Erythroblast (primary cell): ENCODE results near the gene MAP1LC3B2.

ENCODE experiments used
- GATA1 ChIP-seq: IDR thresholded peaks from 2 replicates; pipeline ENCODE4 v1.6.1; 2011; ENCODE audit warnings: low read depth, mild to moderate bottlenecking, control low read depth, low read length, moderate library complexity
- POLR2A ChIP-seq: IDR thresholded peaks from 2 replicates; pipeline ENCODE4 v1.6.1; 2011; ENCODE audit warnings: mild to moderate bottlenecking, low read length

DNA sequence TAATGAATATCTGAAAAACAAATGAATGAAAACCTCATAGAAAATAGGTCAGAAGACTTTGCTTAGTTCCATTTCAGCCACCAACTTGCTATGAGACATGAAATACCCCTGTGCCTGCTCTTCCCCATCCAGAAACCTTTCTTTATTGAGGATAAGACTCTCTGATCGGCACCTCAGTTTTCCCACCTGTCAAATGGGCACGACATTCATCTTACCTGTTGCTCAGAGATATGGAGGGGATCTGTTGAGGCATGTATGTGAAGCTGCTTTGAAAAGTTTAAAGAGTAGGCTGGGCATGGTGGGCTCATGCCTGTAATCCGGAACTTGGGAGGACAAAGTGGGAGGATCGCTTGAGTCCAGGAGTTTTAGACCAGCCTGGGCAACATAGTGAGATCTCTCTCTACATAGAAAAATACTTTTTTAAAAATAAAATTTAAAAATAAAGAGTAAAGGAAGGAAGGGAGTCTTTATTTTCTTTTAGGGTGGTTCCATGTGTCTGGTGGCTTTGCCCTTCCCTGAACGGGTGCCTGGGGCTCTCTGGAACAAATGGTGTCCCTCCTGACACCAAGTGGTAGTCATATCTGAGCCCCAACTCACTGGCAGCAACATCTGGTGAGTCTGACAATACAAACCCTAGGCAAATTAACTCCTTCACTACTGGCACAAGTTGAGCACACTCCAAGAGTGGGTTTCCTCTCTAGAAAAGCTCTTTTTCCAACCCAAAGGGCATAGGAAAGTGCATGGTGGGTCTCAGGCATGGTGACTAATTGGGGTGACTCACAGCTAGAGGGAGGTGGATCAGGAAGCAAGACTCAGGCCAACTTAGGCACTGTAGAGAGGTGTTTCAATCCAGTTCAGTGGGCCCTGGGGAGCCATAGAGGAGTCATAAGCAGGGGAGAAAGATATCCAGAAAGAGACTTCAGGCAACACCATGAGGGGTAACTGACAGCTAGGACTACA is 42.1 kb downstream of the MAP1LC3B2 start:
- TF ChIP-seq POLR2A (no peak), GATA1 (no peak)
